H9 (cell line): ENCODE results near the gene ZNF217. TPM values are rescaled to one million over a fixed set of nuclear protein-coding genes. Genes with fewer than 3 reads are reported as not detected.
A peak's percentile ranks its signal among the peaks of the same experiment; 100 is the strongest.

Experiments used
- DNase-seq: peaks from one replicate; pipeline ENCODE4 v3.0.0-alpha.2; 2017
- H2AFZ ChIP-seq: one replicate; pipeline ENCODE4 v1.6.1; 2013; ENCODE audit warnings: mild to moderate bottlenecking, low read length, control low read depth, moderate library complexity
- H2AK5ac ChIP-seq: 2 replicates; pipeline ENCODE4 v1.6.1; 2013; ENCODE audit warnings: low read length, control low read depth, mixed read lengths; ENCODE audit not compliant: insufficient read length
- H2BK120ac ChIP-seq: one replicate; pipeline ENCODE4 v1.6.1; 2013; ENCODE audit warnings: low read depth, mild to moderate bottlenecking, low read length, control low read depth, inconsistent platforms; ENCODE audit not compliant: poor library complexity, severe bottlenecking
- H2BK12ac ChIP-seq: 2 replicates; pipeline ENCODE4 v1.6.1; 2013; ENCODE audit warnings: low read length, control low read depth, mixed read lengths, low read depth; ENCODE audit not compliant: insufficient read length
- H2BK15ac ChIP-seq: 2 replicates; pipeline ENCODE4 v1.6.1; 2013; ENCODE audit warnings: low read depth, low read length, control low read depth
- H2BK20ac ChIP-seq: one replicate; pipeline ENCODE4 v1.6.1; 2013; ENCODE audit warnings: low read depth, mild to moderate bottlenecking, low read length, control low read depth, inconsistent platforms; ENCODE audit not compliant: poor library complexity, severe bottlenecking
- H2BK5ac ChIP-seq: 2 replicates; pipeline ENCODE4 v1.6.1; 2013; ENCODE audit warnings: low read length, control low read depth, mixed read lengths; ENCODE audit not compliant: insufficient read length
- H3K14ac ChIP-seq: 2 replicates; pipeline ENCODE4 v1.6.1; 2013; ENCODE audit warnings: low read length, control low read depth; ENCODE audit not compliant: insufficient read depth
- H3K18ac ChIP-seq: 2 replicates; pipeline ENCODE4 v1.6.1; 2013; ENCODE audit warnings: low read depth, mild to moderate bottlenecking, mixed read lengths, low read length, control low read depth; ENCODE audit not compliant: insufficient read length
- H3K23ac ChIP-seq: 2 replicates; pipeline ENCODE4 v1.6.1; 2013; ENCODE audit warnings: low read length, control low read depth, mixed read lengths, low read depth; ENCODE audit not compliant: insufficient read length
- H3K23me2 ChIP-seq: 2 replicates; pipeline ENCODE4 v1.6.1; 2013; ENCODE audit warnings: low read depth, mild to moderate bottlenecking, mixed read lengths, low read length, control low read depth; ENCODE audit not compliant: insufficient read length, poor library complexity, severe bottlenecking
- H3K27ac ChIP-seq: 2 replicates; pipeline ENCODE4 v1.5.1; 2013; ENCODE audit warnings: low read length, control low read depth, mixed read lengths, low read depth; ENCODE audit not compliant: insufficient read length
- H3K27me3 ChIP-seq: 2 replicates; pipeline ENCODE4 v1.6.1; 2013; ENCODE audit warnings: low read length, control low read depth, inconsistent platforms; ENCODE audit not compliant: insufficient read depth
- H3K4ac ChIP-seq: 2 replicates; pipeline ENCODE4 v1.6.1; 2013; ENCODE audit warnings: low read depth, mild to moderate bottlenecking, control low read depth, inconsistent platforms, low read length, moderate library complexity
- H3K4me1 ChIP-seq: 2 replicates; pipeline ENCODE4 v1.6.1; 2013; ENCODE audit warnings: low read length, control low read depth, inconsistent platforms; ENCODE audit not compliant: insufficient read depth
- H3K4me2 ChIP-seq: 2 replicates; pipeline ENCODE4 v1.6.1; 2013; ENCODE audit warnings: low read length, control low read depth, mixed read lengths; ENCODE audit not compliant: insufficient read length, insufficient read depth
- H3K56ac ChIP-seq: 2 replicates; pipeline ENCODE4 v1.6.1; 2013; ENCODE audit warnings: low read depth, mild to moderate bottlenecking, mixed read lengths, low read length, control low read depth; ENCODE audit not compliant: insufficient read length
- H3K79me1 ChIP-seq: 2 replicates; pipeline ENCODE4 v1.6.1; 2013; ENCODE audit warnings: low read depth, mild to moderate bottlenecking, moderate library complexity, low read length, control low read depth, inconsistent platforms; ENCODE audit not compliant: insufficient read depth, poor library complexity, severe bottlenecking
- H3K79me2 ChIP-seq: 2 replicates; pipeline ENCODE4 v1.6.1; 2013; ENCODE audit warnings: low read length, control low read depth, inconsistent platforms; ENCODE audit not compliant: insufficient read depth
- H3K9ac ChIP-seq: 2 replicates; pipeline ENCODE4 v1.6.1; 2013; ENCODE audit warnings: low read length, control low read depth, mixed read lengths; ENCODE audit not compliant: insufficient read length; ENCODE audit errors: extremely low read depth
- H3K9me3 ChIP-seq: one replicate; pipeline ENCODE4 v1.6.1; 2013; ENCODE audit warnings: low read depth, low read length, inconsistent platforms; ENCODE audit not compliant: control insufficient read depth
- H3T11ph ChIP-seq: one replicate; pipeline ENCODE4 v1.6.1; 2013; ENCODE audit warnings: mild to moderate bottlenecking, low read length, control low read depth, inconsistent platforms
- H4K20me1 ChIP-seq: one replicate; pipeline ENCODE4 v1.6.1; 2013; ENCODE audit not compliant: control insufficient read depth, insufficient read length, insufficient read depth
- H4K5ac ChIP-seq: 2 replicates; pipeline ENCODE4 v1.6.1; 2013; ENCODE audit warnings: low read depth, mild to moderate bottlenecking, mixed read lengths, low read length, control low read depth; ENCODE audit not compliant: insufficient read length
- H4K8ac ChIP-seq: replicated peaks from 2 replicates; pipeline ENCODE4 v1.6.1; 2013; ENCODE audit warnings: low read length, control low read depth, mixed read lengths, low read depth; ENCODE audit not compliant: insufficient read length
- H4K91ac ChIP-seq: 2 replicates; pipeline ENCODE4 v1.6.1; 2013; ENCODE audit warnings: low read depth, mild to moderate bottlenecking, moderate library complexity, mixed read lengths, low read length, control low read depth; ENCODE audit not compliant: insufficient read length
- H3K27ac Mint-ChIP-seq, 3 experiments: 2 replicates in 2 of 3; 3 replicates in 1 of 3; pipeline ENCODE4 v1.8.0; 2020 to 2021; ENCODE audit warnings: mixed read lengths in 3 of 3, mild to moderate bottlenecking in 1 of 3, moderate library complexity in 1 of 3
- H3K27me3 Mint-ChIP-seq: 2 replicates; pipeline ENCODE4 v1.8.0; 2021; ENCODE audit warnings: low read depth, mild to moderate bottlenecking, moderate library complexity, mixed read lengths
- H3K36me3 Mint-ChIP-seq, 3 experiments: 2 replicates in 2 of 3; 3 replicates in 1 of 3; pipeline ENCODE4 v1.8.0; 2020 to 2021; ENCODE audit warnings: low read depth in 3 of 3, mixed read lengths in 3 of 3; ENCODE audit not compliant: insufficient read depth in 1 of 3
- H3K4me1 Mint-ChIP-seq, 2 experiments: 2 replicates each; pipeline ENCODE4 v1.8.0; 2020; ENCODE audit warnings: mixed read lengths in 2 of 2
- H3K4me3 Mint-ChIP-seq, 2 experiments: 2 replicates in 1 of 2; 3 replicates in 1 of 2; pipeline ENCODE4 v1.8.0; 2020 to 2021; ENCODE audit warnings: mild to moderate bottlenecking in 2 of 2, mixed read lengths in 2 of 2, moderate library complexity in 1 of 2
- H3K9me3 Mint-ChIP-seq, 2 experiments: 2 replicates in 1 of 2; 3 replicates in 1 of 2; pipeline ENCODE4 v1.8.0; 2020; ENCODE audit warnings: mild to moderate bottlenecking in 2 of 2, mixed read lengths in 2 of 2, moderate library complexity in 1 of 2
- CTCF ChIP-seq: fragments of 200-600 bp; sonication (generic); conservative IDR thresholded peaks from 3 replicates; pipeline ENCODE4 v1.8.0; 2021; ENCODE audit warnings: antibody characterized with exemption, mild to moderate bottlenecking
- WGBS: extraction: QIAGEN DNeasy Blood & Tissue Kit; methylation state at CpG from one replicate; pipeline ENCODE4 v1.1.7; 2013; ENCODE audit warnings: missing lambda C conversion rate, low lambda C conversion rate, mixed read lengths; ENCODE audit not compliant: insufficient read length; ENCODE audit errors: extremely low coverage; 5-methylcytosine and 5-hydroxymethylcytosine counted together
- total RNA-seq: library from RNA; stranded (reverse); gene quantifications from 2 replicates; pipeline ENCODE4 v1.2.1, GENCODE V29; 2021

ZNF217 gene
- total RNA-seq, 1 experiment from 2014 or later, result 82.8 TPM

- Histone ChIP-seq H3T11ph (no peak overlapping the region), H3K23me2 (no peaks in the 10 kb centered on the region), H2AFZ (no peak overlapping the region), H2BK15ac (no peak overlapping the region), H3K9me3 (no peaks in the 10 kb centered on the region), H2AK5ac (no peak overlapping the region), H2BK120ac (no peak overlapping the region), H2BK12ac (no peak overlapping the region), H3K79me1 (no peaks in the 10 kb centered on the region), H3K18ac (no peak overlapping the region), H2BK5ac (no peak overlapping the region), H3K56ac (no peak overlapping the region), H3K27ac (no peak overlapping the region), H3K4me2 (no peak overlapping the region), H3K4me1 (no peaks in the 10 kb centered on the region; the same call in 1 of the 2 replicates), H2BK20ac (no peak overlapping the region), H3K23ac (no peak overlapping the region), H3K27me3 (no peaks in the 10 kb centered on the region), H3K4ac (no peak overlapping the region), H3K79me2 (peaks cover 10% of the 10 kb centered on the region; the same call in 1 of the 2 replicates), H4K5ac (no peak overlapping the region), H4K8ac (no peak overlapping the region), H4K20me1 (peaks cover 2% of the 10 kb centered on the region), H3K9ac (no peak overlapping the region), H4K91ac (no peak overlapping the region), H3K14ac (no peak overlapping the region)
- Mint-ChIP-seq H3K4me3 (no peak overlapping the region), H3K9me3 (no peaks in the 10 kb centered on the region), H3K27ac (peak overlapping the region in 1 of 3 experiments; percentile 62; a peak in 1 of 7 replicates), H3K36me3 (peaks cover 58 to 86% (median 82%) of the 10 kb centered on the region in 3 experiments), H3K27me3 (no peaks in the 10 kb centered on the region), H3K4me1 (peaks cover 5 to 6% of the 10 kb centered on the region in 2 experiments)
- no CpG with 5 or more reads among the region's 8 CpGs for WGBS
- TF ChIP-seq CTCF, result no peak
- no peak for DNase-seq
Measured at GRCh38 chr20:53568351-53568750, 25.3 kb downstream of the ZNF217 start.
